OCI-LY7 (cell line): ENCODE measurements around the gene DNAJC27.

ENCODE experiments used
- EZH2phosphoT487 ChIP-seq: fragments of 200-600 bp; sonication (generic); IDR thresholded peaks from 2 replicates; pipeline ENCODE4 v1.6.1; 2018; ENCODE audit warnings: low read depth, borderline replicate concordance, mild to moderate bottlenecking, mixed run types, antibody characterized with exemption, low read length, moderate library complexity, mixed read lengths
- TF ChIP-seq, protein P1 (sequence below): fragments of 200-600 bp; sonication (generic); conservative IDR thresholded peaks from 2 replicates; pipeline ENCODE4 v1.5.1; 2014; ENCODE audit warnings: mild to moderate bottlenecking, antibody characterized with exemption, low read length, moderate library complexity, mixed read lengths

DNA sequence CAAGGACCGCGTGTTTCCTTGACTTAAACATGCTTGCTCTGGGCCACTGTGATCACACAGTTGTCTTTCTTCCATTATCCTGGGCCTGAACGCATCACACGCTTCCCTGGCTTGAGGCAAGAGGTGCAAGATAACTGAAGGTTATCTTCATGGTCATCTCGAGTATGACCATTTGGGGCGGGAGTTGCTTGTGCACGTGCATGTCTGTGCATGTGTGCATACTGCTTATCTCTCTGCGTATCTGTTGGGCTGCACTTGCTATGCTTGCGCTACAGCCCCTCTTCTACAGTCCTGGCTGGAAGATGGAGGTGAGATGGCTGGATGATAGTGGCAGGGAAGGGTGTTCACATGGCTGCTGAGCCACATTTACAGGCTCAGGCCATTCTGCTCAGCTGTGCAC lies 42.9 kb upstream of the DNAJC27 start:
- TF ChIP-seq, protein P1, sequence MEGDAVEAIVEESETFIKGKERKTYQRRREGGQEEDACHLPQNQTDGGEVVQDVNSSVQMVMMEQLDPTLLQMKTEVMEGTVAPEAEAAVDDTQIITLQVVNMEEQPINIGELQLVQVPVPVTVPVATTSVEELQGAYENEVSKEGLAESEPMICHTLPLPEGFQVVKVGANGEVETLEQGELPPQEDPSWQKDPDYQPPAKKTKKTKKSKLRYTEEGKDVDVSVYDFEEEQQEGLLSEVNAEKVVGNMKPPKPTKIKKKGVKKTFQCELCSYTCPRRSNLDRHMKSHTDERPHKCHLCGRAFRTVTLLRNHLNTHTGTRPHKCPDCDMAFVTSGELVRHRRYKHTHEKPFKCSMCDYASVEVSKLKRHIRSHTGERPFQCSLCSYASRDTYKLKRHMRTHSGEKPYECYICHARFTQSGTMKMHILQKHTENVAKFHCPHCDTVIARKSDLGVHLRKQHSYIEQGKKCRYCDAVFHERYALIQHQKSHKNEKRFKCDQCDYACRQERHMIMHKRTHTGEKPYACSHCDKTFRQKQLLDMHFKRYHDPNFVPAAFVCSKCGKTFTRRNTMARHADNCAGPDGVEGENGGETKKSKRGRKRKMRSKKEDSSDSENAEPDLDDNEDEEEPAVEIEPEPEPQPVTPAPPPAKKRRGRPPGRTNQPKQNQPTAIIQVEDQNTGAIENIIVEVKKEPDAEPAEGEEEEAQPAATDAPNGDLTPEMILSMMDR, result no peak
- no peak for TF ChIP-seq EZH2phosphoT487
